NCI-H524 (cell line): ENCODE results near the gene NLRP10.

Experiments
- DNase-seq, 2 experiments: peaks; one replicate each; lab custom pipeline; 2025; lab: John Stamatoyannopoulos, UW

Gene NLRP10

DNA sequence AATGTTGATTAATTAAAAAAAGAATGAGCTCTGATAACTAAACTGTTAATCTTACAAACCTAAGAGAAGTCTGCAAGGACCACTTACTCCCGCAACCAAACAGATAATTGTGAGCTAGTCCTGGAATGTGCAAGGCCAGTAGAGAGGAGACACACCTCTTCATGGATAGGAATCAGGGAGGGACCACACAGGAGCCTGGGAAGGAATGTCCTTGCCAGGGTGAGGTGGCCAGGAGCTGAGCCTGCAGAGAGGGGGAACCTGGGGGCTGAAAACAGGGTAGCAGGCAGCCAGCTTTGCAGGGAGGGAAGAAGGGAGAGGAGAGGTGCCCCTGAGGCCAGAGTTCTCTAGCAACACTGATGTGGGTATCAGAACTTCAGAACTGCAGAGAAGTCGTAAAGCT lies 9.4 kb upstream of the NLRP10 start:
- DNase-seq, result no peak

DNA sequence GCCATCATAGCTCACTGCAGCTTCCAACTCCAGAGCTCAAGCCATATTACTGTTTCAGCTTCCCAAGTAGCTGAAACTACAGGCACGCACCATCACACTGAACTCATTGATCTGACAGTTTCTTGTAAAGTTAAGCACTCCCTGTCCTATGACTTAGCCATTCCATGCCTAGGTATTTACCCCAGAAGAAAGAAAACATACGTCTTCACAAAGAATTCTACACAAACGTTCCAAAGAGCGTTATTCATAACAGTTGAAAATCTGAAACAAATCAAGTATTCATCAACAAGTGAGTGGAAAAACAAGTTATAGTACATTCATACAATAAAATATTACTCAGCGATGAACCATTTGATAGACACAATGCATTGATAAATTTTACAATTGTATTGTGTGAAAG lies 7.8 kb upstream of the NLRP10 start:
- DNase-seq, result no peak

DNA sequence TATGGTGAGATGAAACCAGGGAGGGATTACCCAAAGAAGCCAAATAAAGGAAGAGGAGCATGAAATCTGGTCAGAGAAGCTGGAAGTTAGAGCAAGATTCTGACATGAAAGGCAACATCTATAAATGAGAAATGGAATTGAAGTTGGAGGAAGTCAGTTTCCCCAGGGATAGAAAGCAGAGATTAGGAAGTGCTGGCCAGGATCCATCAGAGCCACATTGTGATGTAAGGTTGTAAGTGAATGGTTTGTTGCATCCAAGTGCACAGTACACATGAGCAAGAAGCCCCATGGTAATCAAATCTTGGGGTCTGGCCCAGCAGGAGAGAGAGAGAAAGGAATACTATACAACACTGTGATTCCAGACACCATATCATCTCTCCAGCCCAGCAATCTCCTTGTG lies 6.6 kb upstream of the NLRP10 start:
- no peak for DNase-seq

GRCh38 chr11:7969756-7970646 lies 4.8 kb upstream of the NLRP10 start:
- no peak for DNase-seq

DNA sequence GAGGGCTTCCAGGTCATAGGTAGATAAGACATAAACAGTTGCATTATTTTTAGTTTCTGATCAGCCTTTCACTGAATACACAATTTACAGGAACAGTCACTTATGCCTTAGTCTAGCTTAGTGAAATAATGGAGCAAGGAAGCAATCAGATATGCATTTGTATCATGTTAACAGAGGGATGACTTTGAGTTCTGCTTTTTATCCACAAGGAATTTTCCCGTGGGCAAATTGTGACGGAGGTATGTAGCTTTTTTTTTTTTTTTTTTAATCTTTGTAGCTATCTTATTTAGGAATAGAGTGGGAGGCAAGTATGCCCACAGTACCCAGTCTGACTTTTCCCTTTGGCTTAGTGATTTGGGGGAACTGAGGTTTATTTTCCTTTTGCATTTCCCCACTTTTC lies 3.4 kb upstream of the NLRP10 start:
- no peak for DNase-seq

GRCh38 chr11:7967826-7968225 lies 2.6 kb upstream of the NLRP10 start:
- DNase-seq, result no peak

DNA sequence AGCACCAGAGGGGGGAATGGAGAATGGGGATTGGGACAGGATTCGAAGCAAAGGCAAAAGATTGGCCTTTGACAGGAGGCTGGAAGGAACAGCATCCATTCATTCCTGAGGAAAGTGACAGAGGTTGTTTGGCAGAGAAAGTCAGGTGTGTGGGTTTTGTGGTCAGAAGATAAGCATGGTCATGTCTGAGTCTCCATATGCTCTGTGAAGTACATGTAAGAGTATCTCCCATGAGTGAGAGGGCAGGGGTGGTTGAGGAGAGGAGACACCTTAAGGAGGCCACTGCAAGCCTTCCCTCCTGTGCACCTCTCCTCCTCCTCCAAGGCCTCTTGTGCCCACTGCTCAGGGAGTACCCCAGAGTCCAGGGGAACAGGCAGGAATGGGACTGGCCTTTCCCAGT lies 1.9 kb upstream of the NLRP10 start:
- DNase-seq, result no peak

DNA sequence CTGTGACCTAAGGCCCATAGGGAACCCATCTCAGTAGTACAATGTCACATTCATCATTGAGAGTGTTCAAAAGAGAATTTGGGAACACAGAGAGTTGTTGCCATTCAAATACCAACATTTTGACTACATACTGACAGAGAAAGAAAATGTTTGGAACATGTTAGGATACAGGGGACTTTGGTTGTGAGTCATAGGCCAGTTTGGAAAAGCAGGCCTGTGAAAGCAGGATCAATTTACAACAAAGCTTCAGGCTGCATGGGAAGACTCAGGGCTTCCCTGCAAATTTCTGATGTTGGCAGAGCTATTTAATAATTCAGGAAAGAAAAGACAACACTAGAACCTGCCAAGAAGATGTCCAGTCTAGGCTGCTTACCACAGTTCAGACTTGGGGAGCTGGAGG lies 374 bp downstream of the NLRP10 start:
- no peak for DNase-seq

DNA sequence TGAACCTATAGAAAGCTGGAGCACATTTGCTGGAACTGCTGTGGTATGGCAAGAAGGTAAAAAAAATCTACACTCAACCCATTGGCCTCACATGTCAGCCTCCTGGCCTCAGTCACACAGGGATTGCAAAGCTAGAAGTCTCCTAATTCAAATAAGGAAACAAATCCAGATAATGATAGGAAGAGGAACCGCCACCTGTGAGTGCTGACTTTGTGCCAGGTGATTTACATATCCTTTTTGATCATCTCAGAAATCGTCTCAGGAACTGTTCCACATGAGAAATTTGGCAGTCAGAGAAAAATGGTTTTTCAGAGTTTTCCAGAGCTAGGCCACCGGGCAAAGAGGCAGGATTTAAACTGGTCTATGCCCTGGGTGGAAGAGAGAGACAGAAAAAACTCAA lies 986 bp downstream of the NLRP10 start:
- DNase-seq, result no peak

DNA sequence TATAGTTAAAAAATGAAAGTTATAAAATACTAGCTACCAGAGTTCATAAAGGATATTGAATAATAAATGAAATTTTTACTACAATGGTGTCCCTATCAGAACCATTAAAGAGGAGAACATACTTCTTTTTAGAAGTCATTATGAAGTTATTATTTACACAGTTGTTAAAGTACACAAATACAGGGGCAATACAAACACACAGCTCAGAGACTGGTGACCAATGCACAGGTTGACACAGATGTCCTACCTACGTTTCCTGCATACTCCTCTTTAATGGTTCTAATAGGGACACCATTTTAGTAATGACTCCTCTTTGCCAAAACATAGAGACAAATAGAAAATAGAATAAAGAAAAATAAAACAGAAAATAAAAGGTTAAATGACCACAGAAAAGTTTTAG lies 10.1 kb downstream of the NLRP10 start:
- DNase-seq, result no peak

GRCh38 chr11:7949934-7950333 lies 15.3 kb downstream of the NLRP10 start:
- no peak for DNase-seq

DNA sequence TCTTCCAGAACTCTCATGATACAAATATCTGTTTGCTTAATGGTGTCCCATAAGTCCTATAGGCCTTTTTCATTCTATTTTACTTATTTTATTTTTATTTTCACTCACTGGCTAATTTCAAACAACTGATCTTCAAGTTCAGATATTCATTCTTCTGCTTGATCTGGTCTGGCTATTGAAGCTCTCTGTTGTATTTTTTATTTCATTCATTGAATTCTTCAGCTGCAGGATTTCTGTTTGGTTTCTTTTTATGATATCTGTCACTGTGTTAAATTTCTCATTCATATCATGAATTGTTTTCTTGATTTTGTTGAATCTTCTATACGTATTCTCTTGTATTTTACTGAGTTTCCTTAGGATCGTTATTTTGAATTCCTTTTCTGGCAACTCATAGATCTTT lies 21.1 kb downstream of the NLRP10 start:
- no peak for DNase-seq

- DNase-seq, result no peak
Measured at GRCh38 chr11:7941608-7942007, 23.6 kb downstream of the NLRP10 start, which contains the start of gene OR10A3. OR10A3 (minus strand) TSS chr11:7941708; CDS start chr11:7939520, 2,188 bp downstream.

DNA sequence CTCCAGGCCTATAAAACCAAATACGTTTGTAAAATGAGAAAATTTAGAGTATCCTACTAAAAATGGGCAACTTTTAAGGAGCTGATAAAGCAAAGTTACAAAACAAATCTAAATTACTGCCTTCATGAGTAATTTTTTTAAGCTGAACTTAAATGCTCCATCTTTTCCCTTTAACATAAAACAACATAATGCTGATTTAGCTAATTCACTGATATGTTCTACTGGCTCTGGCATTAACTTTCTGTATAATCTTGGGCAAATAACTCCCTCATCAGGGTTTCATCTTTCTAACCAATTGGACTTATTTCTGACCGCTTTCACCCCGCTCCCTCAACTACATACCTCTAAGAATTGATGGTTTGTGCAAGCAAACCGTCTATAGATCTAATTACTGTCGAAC lies 24.1 kb downstream of the NLRP10 start:
- no peak for DNase-seq

DNA sequence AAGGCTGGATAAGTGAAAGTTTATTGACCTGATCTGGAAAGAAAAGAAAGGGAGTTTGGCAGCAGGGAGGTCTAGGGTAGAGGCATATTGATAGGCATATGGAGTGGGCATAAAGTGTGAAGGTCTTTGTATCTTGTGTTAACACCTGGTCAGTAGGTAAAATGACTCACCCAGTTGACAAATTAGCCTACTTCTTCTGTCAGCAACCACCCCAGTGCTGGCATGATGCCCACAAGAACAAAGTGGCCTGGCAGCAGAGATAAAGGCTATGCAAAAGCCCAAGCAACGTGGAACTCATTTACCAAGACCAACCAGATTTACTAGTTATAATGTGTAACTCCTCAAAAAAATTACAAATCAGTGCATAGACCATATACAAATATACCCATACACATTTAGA lies 28.6 kb downstream of the NLRP10 start:
- DNase-seq, result no peak

DNA sequence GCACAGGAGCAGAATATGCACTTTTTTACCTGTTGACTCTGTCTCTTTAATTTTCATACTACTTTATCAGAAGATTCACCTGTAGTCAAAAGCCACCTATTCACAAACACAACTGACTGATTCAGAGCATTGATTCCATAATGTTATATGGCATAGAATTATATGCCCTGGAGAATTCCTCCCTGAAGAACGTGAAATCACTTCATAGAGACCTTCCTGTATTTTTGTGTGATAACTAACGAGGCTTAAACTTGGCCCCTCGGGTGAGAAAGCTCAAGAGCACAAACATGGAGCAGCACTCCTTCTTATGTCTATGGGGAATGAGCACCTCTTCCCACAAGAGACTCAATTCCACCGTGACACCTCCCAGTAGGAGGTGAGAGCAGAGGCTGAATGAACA lies 34.1 kb downstream of the NLRP10 start, which contains the start of gene OR10A6:
OR10A6 (minus strand) TSS at position 101 of the 400 bp plus-strand sequence. CDS start 2,606 bp downstream, outside the sequence.
- no peak for DNase-seq

GRCh38 chr11:7927635-7928034 lies 37.6 kb downstream of the NLRP10 start:
- DNase-seq, result no peak

- no peak for DNase-seq
Measured at GRCh38 chr11:7924536-7924935, 40.7 kb downstream of the NLRP10 start.

DNA sequence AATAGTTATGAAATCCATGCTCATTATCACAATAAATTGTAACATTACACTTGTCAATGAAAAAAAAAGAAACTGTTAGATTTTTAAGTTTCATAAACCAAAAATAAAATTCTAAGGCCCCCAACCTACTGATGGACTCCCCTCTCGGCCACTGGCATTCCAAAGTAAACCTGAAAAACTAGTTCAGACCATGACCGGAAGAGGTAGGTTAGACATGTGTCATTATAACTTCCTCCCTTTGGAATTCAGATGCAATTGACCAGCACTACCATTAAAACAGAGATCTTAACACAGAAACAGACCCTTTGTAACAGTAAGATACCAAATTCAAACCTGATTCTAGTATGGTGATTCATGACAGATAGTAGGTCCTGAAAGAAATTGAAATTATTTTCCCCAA lies 47.1 kb downstream of the NLRP10 start:
- no peak for DNase-seq
